ENCODE results near the gene MPZL2. TPM values are rescaled to one million over a fixed set of nuclear protein-coding genes. Genes with fewer than 3 reads are reported as not detected.

Gene MPZL2
- polyA plus RNA-seq, 1 donor from 2014 or later = not detected

DNA sequence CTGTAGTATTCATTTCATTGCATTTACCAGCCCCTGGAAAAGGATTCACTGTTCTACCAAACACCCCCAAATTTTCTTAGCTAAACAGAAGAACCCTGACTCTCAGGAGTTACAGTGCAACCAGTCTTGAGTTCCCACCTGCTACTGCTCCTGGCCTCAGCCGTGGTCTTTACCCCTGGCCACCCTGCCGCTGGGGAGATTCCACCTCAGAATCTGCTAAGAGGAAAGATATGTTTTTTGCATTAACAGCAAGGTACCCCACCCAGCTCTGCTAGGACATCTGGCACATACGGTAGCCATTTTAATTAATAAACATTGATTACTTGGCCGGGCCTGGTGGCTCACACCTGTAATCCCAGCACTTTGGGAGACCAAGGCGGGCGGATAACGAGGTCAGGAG lies 48.3 kb downstream of the MPZL2 start:
- H3K79me2 ChIP-seq (replicated peaks; ENCODE audit: insufficient read depth, low read length) = no peaks in the 10 kb centered on the region
- H3K9ac ChIP-seq (ENCODE audit: low read length) = no peak overlapping the region
- H3K36me3 ChIP-seq (ENCODE audit: insufficient read depth, low read length) = no peaks in the 10 kb centered on the region
- no peak overlapping the region for H3K27ac ChIP-seq (ENCODE audit: low read length)
- no peaks in the 10 kb centered on the region for H3K27me3 ChIP-seq (ENCODE audit: insufficient read depth, low read depth, low read length)
- H4K20me1 ChIP-seq (ENCODE audit: insufficient read depth) = no peaks in the 10 kb centered on the region
- H3F3A ChIP-seq (ENCODE audit: insufficient read depth, low read length, poor library complexity, severe bottlenecking) = no peaks in the 10 kb centered on the region
- TF ChIP-seq SMC3 (conservative IDR thresholded peaks at IDR 0.05; ENCODE audit: poor library complexity) (no peak), EZH2 (IDR thresholded peaks at IDR 0.05; ENCODE audit: borderline replicate concordance, insufficient read depth, low read length, poor library complexity, severe bottlenecking) (no peak), CTCF (IDR thresholded peaks at IDR 0.05; ENCODE audit: poor library complexity, severe bottlenecking) (no peak), RAD21 (conservative IDR thresholded peaks at IDR 0.05) (no peak), MXI1 (conservative IDR thresholded peaks at IDR 0.05; ENCODE audit: poor library complexity, severe bottlenecking) (no peak), EP300 (conservative IDR thresholded peaks at IDR 0.05; ENCODE audit: poor library complexity, severe bottlenecking) (no peak), POLR2AphosphoS5 (IDR thresholded peaks at IDR 0.05) (no peak), TAF1 (IDR thresholded peaks at IDR 0.05; ENCODE audit: low read depth) (no peak)
- TF ChIP-seq, protein P1, sequence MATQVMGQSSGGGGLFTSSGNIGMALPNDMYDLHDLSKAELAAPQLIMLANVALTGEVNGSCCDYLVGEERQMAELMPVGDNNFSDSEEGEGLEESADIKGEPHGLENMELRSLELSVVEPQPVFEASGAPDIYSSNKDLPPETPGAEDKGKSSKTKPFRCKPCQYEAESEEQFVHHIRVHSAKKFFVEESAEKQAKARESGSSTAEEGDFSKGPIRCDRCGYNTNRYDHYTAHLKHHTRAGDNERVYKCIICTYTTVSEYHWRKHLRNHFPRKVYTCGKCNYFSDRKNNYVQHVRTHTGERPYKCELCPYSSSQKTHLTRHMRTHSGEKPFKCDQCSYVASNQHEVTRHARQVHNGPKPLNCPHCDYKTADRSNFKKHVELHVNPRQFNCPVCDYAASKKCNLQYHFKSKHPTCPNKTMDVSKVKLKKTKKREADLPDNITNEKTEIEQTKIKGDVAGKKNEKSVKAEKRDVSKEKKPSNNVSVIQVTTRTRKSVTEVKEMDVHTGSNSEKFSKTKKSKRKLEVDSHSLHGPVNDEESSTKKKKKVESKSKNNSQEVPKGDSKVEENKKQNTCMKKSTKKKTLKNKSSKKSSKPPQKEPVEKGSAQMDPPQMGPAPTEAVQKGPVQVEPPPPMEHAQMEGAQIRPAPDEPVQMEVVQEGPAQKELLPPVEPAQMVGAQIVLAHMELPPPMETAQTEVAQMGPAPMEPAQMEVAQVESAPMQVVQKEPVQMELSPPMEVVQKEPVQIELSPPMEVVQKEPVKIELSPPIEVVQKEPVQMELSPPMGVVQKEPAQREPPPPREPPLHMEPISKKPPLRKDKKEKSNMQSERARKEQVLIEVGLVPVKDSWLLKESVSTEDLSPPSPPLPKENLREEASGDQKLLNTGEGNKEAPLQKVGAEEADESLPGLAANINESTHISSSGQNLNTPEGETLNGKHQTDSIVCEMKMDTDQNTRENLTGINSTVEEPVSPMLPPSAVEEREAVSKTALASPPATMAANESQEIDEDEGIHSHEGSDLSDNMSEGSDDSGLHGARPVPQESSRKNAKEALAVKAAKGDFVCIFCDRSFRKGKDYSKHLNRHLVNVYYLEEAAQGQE (IDR thresholded peaks at IDR 0.05; ENCODE audit: borderline replicate concordance) = no peak
- no peak overlapping the region for H3K4me3 ChIP-seq (ENCODE audit: low read length)
- H3K4me2 ChIP-seq (ENCODE audit: low read length) = no peak overlapping the region
- no peaks in the 10 kb centered on the region for H3K9me2 ChIP-seq (ENCODE audit: insufficient read depth, low read length)
- no peak overlapping the region for H2AFZ ChIP-seq (ENCODE audit: low read depth, low read length)
- no peaks in the 10 kb centered on the region for H3K9me3 ChIP-seq (ENCODE audit: low read length)

DNA sequence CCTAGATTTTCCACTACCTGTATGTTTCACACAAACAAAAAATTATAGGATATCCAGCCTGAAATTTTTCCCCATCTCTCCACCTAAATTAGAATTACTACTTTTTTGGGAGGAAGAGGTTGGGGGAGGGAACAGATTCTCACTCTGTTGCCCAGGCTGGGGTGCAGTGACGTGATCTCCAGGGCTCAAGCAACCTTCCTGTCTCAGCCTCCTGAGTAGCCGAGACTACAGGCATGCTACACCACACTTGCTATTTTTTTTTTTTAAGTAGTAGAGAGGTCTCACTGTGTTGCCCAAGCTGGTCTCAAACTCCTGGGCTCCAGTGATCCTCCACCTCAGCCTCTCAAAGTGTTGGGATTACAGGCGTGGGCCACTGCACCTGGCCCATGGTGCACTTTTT lies 48.8 kb downstream of the MPZL2 start:
- H2AFZ ChIP-seq (ENCODE audit: low read depth, low read length) = no peak overlapping the region
- H3F3A ChIP-seq (ENCODE audit: insufficient read depth, low read length, poor library complexity, severe bottlenecking) = no peaks in the 10 kb centered on the region

More for the DNA sequence above, 48.8 kb downstream of the MPZL2 start:
- H3K9me2 ChIP-seq (ENCODE audit: insufficient read depth, low read length) = no peaks in the 10 kb centered on the region
- no peak overlapping the region for H3K4me2 ChIP-seq (ENCODE audit: low read length)
- H3K79me2 ChIP-seq (replicated peaks; ENCODE audit: insufficient read depth, low read length) = no peaks in the 10 kb centered on the region
- H3K9ac ChIP-seq (ENCODE audit: low read length) = no peak overlapping the region
- no peak overlapping the region for H3K4me3 ChIP-seq (ENCODE audit: low read length)
- H3K27ac ChIP-seq (ENCODE audit: low read length) = no peak overlapping the region
- no peaks in the 10 kb centered on the region for H3K27me3 ChIP-seq (ENCODE audit: insufficient read depth, low read depth, low read length)
- H4K20me1 ChIP-seq (ENCODE audit: insufficient read depth) = no peaks in the 10 kb centered on the region
- no peaks in the 10 kb centered on the region for H3K36me3 ChIP-seq (ENCODE audit: insufficient read depth, low read length)
- TF ChIP-seq SMC3 (conservative IDR thresholded peaks at IDR 0.05; ENCODE audit: poor library complexity) (no peak), POLR2AphosphoS5 (IDR thresholded peaks at IDR 0.05) (no peak), CTCF (IDR thresholded peaks at IDR 0.05; ENCODE audit: poor library complexity, severe bottlenecking) (no peak), TAF1 (IDR thresholded peaks at IDR 0.05; ENCODE audit: low read depth) (no peak), EZH2 (IDR thresholded peaks at IDR 0.05; ENCODE audit: borderline replicate concordance, insufficient read depth, low read length, poor library complexity, severe bottlenecking) (no peak), MXI1 (conservative IDR thresholded peaks at IDR 0.05; ENCODE audit: poor library complexity, severe bottlenecking) (no peak), EP300 (conservative IDR thresholded peaks at IDR 0.05; ENCODE audit: poor library complexity, severe bottlenecking) (no peak), RAD21 (conservative IDR thresholded peaks at IDR 0.05) (no peak)
- TF ChIP-seq, protein P1 (IDR thresholded peaks at IDR 0.05; ENCODE audit: borderline replicate concordance) = no peak
- no peaks in the 10 kb centered on the region for H3K9me3 ChIP-seq (ENCODE audit: low read length)
